KMS-11 (cell line): ENCODE measurements around the gene ZP1.

Experiments
- H2AFZ ChIP-seq: fragments of 200-600 bp; sonication (generic); 2 replicates; pipeline ENCODE4 v1.6.1; 2016; ENCODE audit warnings: antibody characterized with exemption, mixed run types, low read depth
- H3K27ac ChIP-seq: fragments of 200-600 bp; sonication (generic); 2 replicates; pipeline ENCODE4 v1.6.1; 2016; ENCODE audit warnings: mild to moderate bottlenecking, mixed run types
- H3K27me3 ChIP-seq: fragments of 200-600 bp; sonication (generic); 2 replicates; pipeline ENCODE4 v1.6.1; 2017; ENCODE audit warnings: mild to moderate bottlenecking, low read depth, mixed run types, moderate library complexity; ENCODE audit not compliant: insufficient read depth
- H3K36me3 ChIP-seq: fragments of 200-600 bp; sonication (generic); 2 replicates; pipeline ENCODE4 v1.6.1; 2017; ENCODE audit warnings: mild to moderate bottlenecking, mixed run types; ENCODE audit not compliant: insufficient read depth
- H3K4me1 ChIP-seq: fragments of 200-600 bp; sonication (generic); 2 replicates; pipeline ENCODE4 v1.6.1; 2016; ENCODE audit warnings: mild to moderate bottlenecking, low read depth, mixed run types; ENCODE audit not compliant: poor library complexity, severe bottlenecking
- H3K4me2 ChIP-seq: fragments of 200-600 bp; sonication (generic); 2 replicates; pipeline ENCODE4 v1.7.0; 2016; ENCODE audit warnings: mild to moderate bottlenecking, mixed run types
- H3K4me3 ChIP-seq: fragments of 200-600 bp; sonication (generic); IDR thresholded peaks from 2 replicates; pipeline ENCODE4 v1.6.1; 2017; ENCODE audit warnings: low read depth, low read length, mixed read lengths; ENCODE audit not compliant: insufficient read depth
- H3K79me2 ChIP-seq: fragments of 200-600 bp; sonication (generic); 2 replicates; pipeline ENCODE4 v1.6.1; 2016; ENCODE audit warnings: low read depth, mixed run types; ENCODE audit not compliant: insufficient read depth
- H3K9ac ChIP-seq: fragments of 200-600 bp; sonication (generic); 2 replicates; pipeline ENCODE4 v1.6.1; 2016; ENCODE audit warnings: mild to moderate bottlenecking, mixed run types
- H4K20me1 ChIP-seq: fragments of 200-600 bp; sonication (generic); 2 replicates; pipeline ENCODE4 v1.6.1; 2016; ENCODE audit warnings: mild to moderate bottlenecking, mixed run types; ENCODE audit not compliant: insufficient read depth
- CTCF ChIP-seq: fragments of 200-600 bp; sonication (generic); conservative IDR thresholded peaks from 2 replicates; pipeline ENCODE4 v1.6.1; 2017; ENCODE audit warnings: low read depth, mild to moderate bottlenecking, antibody characterized with exemption, low read length, moderate library complexity, mixed read lengths

The ZP1 gene

GRCh38 chr11:60910281-60910687 lies 42.9 kb downstream of the ZP1 start:
- Histone ChIP-seq H3K4me1 (peaks cover 57% of the 10 kb centered on the region), H3K4me2 (peak overlapping the region; percentile 57), H3K27ac (peak overlapping the region; percentile 36; the same call in 1 of the 2 replicates), H3K27me3 (no peaks in the 10 kb centered on the region), H3K79me2 (peaks cover 20% of the 10 kb centered on the region), H3K4me3 (no peak overlapping the region), H3K9ac (no peak overlapping the region), H2AFZ (no peak overlapping the region), H4K20me1 (no peaks in the 10 kb centered on the region), H3K36me3 (no peaks in the 10 kb centered on the region)
- TF ChIP-seq CTCF: no peak

- H3K27ac ChIP-seq: peak overlapping the region; percentile 36; the same call in 1 of the 2 replicates
- no peak overlapping the region for H3K9ac ChIP-seq
- H3K4me2 ChIP-seq: peak overlapping the region; percentile 57
- H3K36me3 ChIP-seq: no peaks in the 10 kb centered on the region
- peaks cover 56% of the 10 kb centered on the region for H3K4me1 ChIP-seq
- no peak overlapping the region for H2AFZ ChIP-seq
- no peak for TF ChIP-seq CTCF
- H4K20me1 ChIP-seq: no peaks in the 10 kb centered on the region
- H3K79me2 ChIP-seq: peaks cover 17% of the 10 kb centered on the region
- no peak overlapping the region for H3K4me3 ChIP-seq
- no peaks in the 10 kb centered on the region for H3K27me3 ChIP-seq
Measured at GRCh38 chr11:60910711-60911380, 43.5 kb downstream of the ZP1 start.

GRCh38 chr11:60912223-60912850 lies 45.0 kb downstream of the ZP1 start:
- Histone ChIP-seq H4K20me1 (no peaks in the 10 kb centered on the region; the same call in 1 of the 2 replicates), H3K9ac (no peak overlapping the region), H3K79me2 (peaks cover 27% of the 10 kb centered on the region), H3K4me1 (peaks cover 65% of the 10 kb centered on the region), H3K36me3 (no peaks in the 10 kb centered on the region), H3K27ac (no peak overlapping the region), H3K4me2 (no peak overlapping the region), H3K27me3 (no peaks in the 10 kb centered on the region), H3K4me3 (no peak overlapping the region), H2AFZ (no peak overlapping the region)
- no peak for TF ChIP-seq CTCF

GRCh38 chr11:60912851-60913528 lies 45.6 kb downstream of the ZP1 start:
- TF ChIP-seq CTCF: no peak
- Histone ChIP-seq H3K79me2 (peaks cover 34% of the 10 kb centered on the region), H3K27ac (peak overlapping the region; percentile 68; the same call in 1 of the 2 replicates), H3K4me3 (no peak overlapping the region), H4K20me1 (peaks cover 3% of the 10 kb centered on the region; the same call in 1 of the 2 replicates), H3K27me3 (no peaks in the 10 kb centered on the region), H2AFZ (peak overlapping the region; percentile 81), H3K36me3 (no peaks in the 10 kb centered on the region), H3K9ac (peak overlapping the region; percentile 74; the same call in 1 of the 2 replicates), H3K4me1 (peaks cover 70% of the 10 kb centered on the region), H3K4me2 (peak overlapping the region; percentile 66)
